HFFc6 (cell line): Measurements from ENCODE around the gene XYLB. TPM values are rescaled to one million over a fixed set of nuclear protein-coding genes. Genes with fewer than 3 reads are reported as not detected.
A peak's percentile ranks its signal among the peaks of the same experiment; 100 is the strongest.

ENCODE experiments used
- DNase-seq: peaks from one replicate; pipeline ENCODE4 v3.0.0-alpha.2; 2018
- H3K27ac Mint-ChIP-seq: 2 replicates; pipeline ENCODE4 v1.8.0; 2020; ENCODE audit warnings: mild to moderate bottlenecking, mixed read lengths
- H3K27me3 Mint-ChIP-seq: 2 replicates; pipeline ENCODE4 v1.8.0; 2021; ENCODE audit warnings: mild to moderate bottlenecking, moderate library complexity, mixed read lengths; ENCODE audit not compliant: insufficient read depth
- H3K36me3 Mint-ChIP-seq: 2 replicates; pipeline ENCODE4 v1.8.0; 2021; ENCODE audit warnings: low read depth, mixed read lengths
- H3K4me1 Mint-ChIP-seq: 2 replicates; pipeline ENCODE4 v1.8.0; 2020; ENCODE audit warnings: low read depth, mixed read lengths
- H3K4me3 Mint-ChIP-seq: 2 replicates; pipeline ENCODE4 v1.8.0; 2020; ENCODE audit warnings: mild to moderate bottlenecking, moderate library complexity, mixed read lengths
- H3K9me3 Mint-ChIP-seq: 2 replicates; pipeline ENCODE4 v1.8.0; 2020; ENCODE audit warnings: mild to moderate bottlenecking, mixed read lengths
- CTCF ChIP-seq: fragments of 200-600 bp; sonication (generic); IDR thresholded peaks from 2 replicates; pipeline ENCODE4 v1.5.0; 2021; ENCODE audit warnings: antibody characterized with exemption, mild to moderate bottlenecking
- total RNA-seq, 6 experiments: library from RNA; stranded (reverse); fragmentation: NEBNext Ultra II Directional; extraction: Animal tissue kit (Norgen Biotek cat#: 25700); gene quantifications; 2 replicates in 1 of 6; 3 replicates in 5 of 6; pipeline ENCODE4 v1.2.3, GENCODE V29; 2021

The XYLB gene
- total RNA-seq, 6 experiments from 2014 or later: 5.1 to 8.0 (median 6.2) TPM

GRCh38 chr3:38337703-38338102, 8.9 kb upstream of the XYLB start:
- Mint-ChIP-seq H3K4me1 (peaks cover 19% of the 10 kb centered on the region), H3K4me3 (no peak overlapping the region), H3K36me3 (no peaks in the 10 kb centered on the region), H3K27me3 (peaks cover 10% of the 10 kb centered on the region), H3K9me3 (no peaks in the 10 kb centered on the region), H3K27ac (no peak overlapping the region)
- no peak for DNase-seq
- no peak for TF ChIP-seq CTCF

GRCh38 chr3:38343797-38344594, 2.6 kb upstream of the XYLB start:
- H3K4me3 Mint-ChIP-seq: no peak overlapping the region
- DNase-seq: no peak
- peak; percentile 34; the same call in 1 of the 2 replicates for TF ChIP-seq CTCF
- H3K27me3 Mint-ChIP-seq: peaks cover 11% of the 10 kb centered on the region
- peaks cover 20% of the 10 kb centered on the region for H3K4me1 Mint-ChIP-seq
- no peaks in the 10 kb centered on the region for H3K36me3 Mint-ChIP-seq
- H3K27ac Mint-ChIP-seq: no peak overlapping the region
- peaks cover 5% of the 10 kb centered on the region; the same call in 1 of the 2 replicates for H3K9me3 Mint-ChIP-seq

GRCh38 chr3:38345879-38346586, 552 bp upstream of the XYLB start:
- no peak overlapping the region for H3K27ac Mint-ChIP-seq
- H3K4me1 Mint-ChIP-seq: peaks cover 20% of the 10 kb centered on the region
- no peaks in the 10 kb centered on the region for H3K36me3 Mint-ChIP-seq
- peaks cover 5% of the 10 kb centered on the region; the same call in 1 of the 2 replicates for H3K9me3 Mint-ChIP-seq
- H3K27me3 Mint-ChIP-seq: peaks cover 3% of the 10 kb centered on the region; the same call in 1 of the 2 replicates
- TF ChIP-seq CTCF: no peak
- DNase-seq: no peak
- H3K4me3 Mint-ChIP-seq: peak overlapping the region; percentile 81

GRCh38 chr3:38347421-38348200, 1.0 kb downstream of the XYLB start:
- no peak for DNase-seq
- no peak for TF ChIP-seq CTCF
- peaks cover 30% of the 10 kb centered on the region for H3K4me1 Mint-ChIP-seq
- H3K27me3 Mint-ChIP-seq: peaks cover 3% of the 10 kb centered on the region; the same call in 1 of the 2 replicates
- peaks cover 11% of the 10 kb centered on the region for H3K36me3 Mint-ChIP-seq
- no peak overlapping the region; the same call in none of the 2 replicates for H3K4me3 Mint-ChIP-seq
- no peak overlapping the region for H3K27ac Mint-ChIP-seq
- peaks cover 5% of the 10 kb centered on the region; the same call in 1 of the 2 replicates for H3K9me3 Mint-ChIP-seq

- no peak for TF ChIP-seq CTCF
Observed at GRCh38 chr3:38348903-38349302, 2.3 kb downstream of the XYLB start.

More at GRCh38 chr3:38348903-38349302, 2.3 kb downstream of the XYLB start:
- Mint-ChIP-seq H3K4me1 (peaks cover 36% of the 10 kb centered on the region), H3K27me3 (peaks cover 3% of the 10 kb centered on the region; the same call in 1 of the 2 replicates), H3K27ac (no peak overlapping the region), H3K9me3 (peaks cover 2% of the 10 kb centered on the region; the same call in 1 of the 2 replicates), H3K36me3 (peaks cover 18% of the 10 kb centered on the region), H3K4me3 (no peak overlapping the region)
- DNase-seq: peak; percentile 64
